GM12878 (cell line): ENCODE measurements around the gene TAF6L. TPM values are rescaled to one million over a fixed set of nuclear protein-coding genes. Genes with fewer than 3 reads are reported as not detected.
A peak's percentile ranks its signal among the peaks of the same experiment; 100 is the strongest.

ENCODE experiments used
- BACH1 ChIP-seq: fragments of 450-650 bp; IDR thresholded peaks from 2 replicates; pipeline ENCODE4 v1.6.1; 2017; ENCODE audit warnings: mild to moderate bottlenecking, borderline replicate concordance
- CBFB ChIP-seq: IDR thresholded peaks from 2 replicates; pipeline ENCODE4 v1.6.1; 2016; ENCODE audit warnings: antibody characterized with exemption, low read depth
- CEBPZ ChIP-seq: fragments of 150-350 bp; IDR thresholded peaks from 2 replicates; pipeline ENCODE4 v1.6.1; 2016; ENCODE audit warnings: low read depth, low read length
- IRF4 ChIP-seq: IDR thresholded peaks from 2 replicates; pipeline ENCODE4 v1.6.1; 2011; ENCODE audit warnings: low read depth, low read length
- IRF5 ChIP-seq: fragments of 450-650 bp; IDR thresholded peaks from 2 replicates; pipeline ENCODE4 v1.6.1; 2017; ENCODE audit warnings: borderline replicate concordance
- MYB ChIP-seq: fragments of 150-350 bp; IDR thresholded peaks from 2 replicates; pipeline ENCODE4 v1.6.1; 2014; ENCODE audit warnings: mild to moderate bottlenecking, low read depth, low read length, borderline replicate concordance
- NFXL1 ChIP-seq: fragments of 450-650 bp; IDR thresholded peaks from 2 replicates; pipeline ENCODE4 v1.6.1; 2017; ENCODE audit warnings: antibody characterized with exemption, mild to moderate bottlenecking, borderline replicate concordance
- NFYB ChIP-seq: IDR thresholded peaks from 2 replicates; pipeline ENCODE4 v1.6.1; 2011; ENCODE audit warnings: low read depth, mild to moderate bottlenecking, low read length, improper control_type of control experiment, moderate library complexity; ENCODE audit not compliant: insufficient read depth
- NKRF ChIP-seq: fragments of 450-650 bp; conservative IDR thresholded peaks from 2 replicates; pipeline ENCODE4 v1.6.1; 2017; ENCODE audit warnings: mild to moderate bottlenecking, moderate library complexity
- POLR2AphosphoS2 ChIP-seq: IDR thresholded peaks from 2 replicates; pipeline ENCODE4 v1.6.1; 2011; ENCODE audit warnings: low read depth, mild to moderate bottlenecking, low read length, improper control_type of control experiment, moderate library complexity
- RFX5 ChIP-seq: IDR thresholded peaks from 2 replicates; pipeline ENCODE4 v1.6.1; 2011; ENCODE audit warnings: low read depth, low read length, improper control_type of control experiment
- SMAD1 ChIP-seq: fragments of 450-650 bp; IDR thresholded peaks from 2 replicates; pipeline ENCODE4 v1.6.1; 2018; ENCODE audit warnings: mild to moderate bottlenecking, low read depth; ENCODE audit not compliant: partially characterized antibody
- SMARCA5 ChIP-seq: fragments of 450-650 bp; IDR thresholded peaks from 2 replicates; pipeline ENCODE4 v1.6.1; 2017; ENCODE audit warnings: mild to moderate bottlenecking
- STAT1 ChIP-seq: fragments of 450-650 bp; conservative IDR thresholded peaks from 2 replicates; pipeline ENCODE4 v1.6.1; 2014; ENCODE audit warnings: antibody characterized with exemption, mild to moderate bottlenecking
- ZBTB11 ChIP-seq: fragments of 450-650 bp; formaldehyde crosslinking; IDR thresholded peaks from 2 replicates; pipeline ENCODE4 v1.5.0; 2022; ENCODE audit warnings: mild to moderate bottlenecking, missing genetic modification characterization
- ZBTB4 ChIP-seq: fragments of 450-650 bp; formaldehyde crosslinking; IDR thresholded peaks from 2 replicates; pipeline ENCODE4 v1.4.0; 2022; ENCODE audit warnings: mild to moderate bottlenecking, moderate library complexity
- polyA plus RNA-seq, 11 experiments: library from polyadenylated mRNA; depleted of rRNA in 4 of 11; unstranded in 6 of 11; stranded (reverse) in 5 of 11; fragments of >200 nt; fragmentation: Nextera tagmentation in 4 of 11; fragmentation: Illumina TruSeq in 1 of 11; extraction: Ambion mirVana in 4 of 11; extraction: Trizol in 1 of 11; gene quantifications; 1 replicate in 1 of 11; 2 replicates in 10 of 11; pipeline versions ENCODE4 v1.2.1 to v1.2.3, GENCODE V29; 2011 to 2016; ENCODE audit warnings: inconsistent platforms in 2 of 11, missing spikeins in 2 of 11, low read depth in 1 of 11
- total RNA-seq, 4 experiments: library from RNA; depleted of rRNA in 3 of 4; stranded (reverse); fragments of >200 nt in 3 of 4; fragmentation: Illumina TruSeq in 1 of 4; extraction: Trizol in 1 of 4; gene quantifications; 2 replicates each; pipeline versions ENCODE4 v1.2.1 to v1.2.3, GENCODE V29; 2013 to 2021

TAF6L gene
- total and polyA plus RNA-seq, 10 of the 15 experiments (the other 5 are each of a cell fraction or from before 2014, with no cell fraction given): 0.15 to 35.6 (median 19.0) TPM

GRCh38 chr11:62727165-62727871 lies 43.9 kb upstream of the TAF6L start, which contains the start of gene HNRNPUL2 (continued):
- TF ChIP-seq MYB: no peak
- no peak for TF ChIP-seq SMAD1
- TF ChIP-seq ZBTB4: no peak
- no peak for TF ChIP-seq IRF5
- TF ChIP-seq POLR2AphosphoS2: peak; percentile 93
- no peak for TF ChIP-seq RFX5
- TF ChIP-seq ZBTB11: no peak
- TF ChIP-seq BACH1: peak; percentile 91
- TF ChIP-seq IRF4: peak; percentile 64
- TF ChIP-seq CEBPZ: no peak
- no peak for TF ChIP-seq NFYB
- TF ChIP-seq NFXL1: no peak
- TF ChIP-seq NKRF: peak; percentile 61
- TF ChIP-seq SMARCA5: no peak; the same call in 1 of the 2 replicates
- TF ChIP-seq STAT1: peak; percentile 46; the same call in 1 of the 2 replicates
- peak; percentile 67 for TF ChIP-seq CBFB
